GM21737 (cell line): ENCODE measurements around the gene TBC1D21.

Experiments
- ATAC-seq: cut with Tn5 transposase; IDR thresholded peaks from one replicate; pipeline ENCODE4 v1.9.1; 2021; ENCODE audit warnings: mild to moderate bottlenecking, moderate library complexity; ENCODE audit not compliant: unreplicated experiment

The TBC1D21 gene

GRCh38 chr15:73857193-73857920 is 16.0 kb upstream of the TBC1D21 start:
- ATAC-seq: no peak

- no peak for ATAC-seq
Observed at GRCh38 chr15:73858062-73858461, 15.3 kb upstream of the TBC1D21 start.

DNA sequence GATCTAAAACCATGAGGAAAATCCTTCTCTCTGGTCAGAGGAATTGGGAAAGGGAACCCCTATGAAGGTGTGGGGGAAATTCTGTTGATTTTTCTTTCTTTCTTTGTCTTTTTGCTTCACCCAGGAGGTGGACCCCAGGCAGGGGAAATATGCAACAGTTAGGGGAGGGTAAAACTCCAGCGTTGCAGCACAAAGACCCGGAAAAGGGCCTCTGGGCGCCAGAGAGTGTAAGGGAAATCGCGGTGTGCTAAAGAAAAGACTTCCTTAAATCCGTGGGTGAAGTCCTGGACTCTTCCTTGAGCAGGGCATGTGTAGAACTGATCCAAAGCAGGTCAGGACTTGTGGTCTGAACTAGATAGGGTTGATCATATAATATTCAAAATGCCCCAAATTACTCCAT is 11.1 kb upstream of the TBC1D21 start:
- no peak for ATAC-seq

GRCh38 chr15:73865379-73865778 is 8.0 kb upstream of the TBC1D21 start:
- no peak for ATAC-seq

GRCh38 chr15:73865904-73866303 is 7.5 kb upstream of the TBC1D21 start:
- ATAC-seq: no peak

DNA sequence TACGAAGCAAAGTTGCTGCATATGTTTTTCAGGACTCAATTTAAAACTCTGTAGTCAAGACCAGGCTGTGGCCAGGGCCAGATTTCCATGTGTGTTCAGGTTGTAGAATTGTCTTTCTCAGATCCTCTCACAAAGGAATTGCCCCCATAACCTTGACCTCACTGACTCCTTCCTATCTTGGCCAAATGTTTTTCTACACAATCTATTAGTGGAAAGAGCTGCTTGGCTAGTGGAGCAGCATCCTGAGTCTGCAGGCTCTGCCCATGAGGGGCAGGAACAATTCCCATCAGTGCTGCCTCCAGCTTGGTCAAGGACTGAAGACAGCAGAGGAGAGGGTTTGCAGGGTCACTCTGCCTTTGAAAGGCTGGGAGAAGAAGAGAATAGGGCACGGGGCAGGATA is 6.9 kb upstream of the TBC1D21 start:
- no peak for ATAC-seq

DNA sequence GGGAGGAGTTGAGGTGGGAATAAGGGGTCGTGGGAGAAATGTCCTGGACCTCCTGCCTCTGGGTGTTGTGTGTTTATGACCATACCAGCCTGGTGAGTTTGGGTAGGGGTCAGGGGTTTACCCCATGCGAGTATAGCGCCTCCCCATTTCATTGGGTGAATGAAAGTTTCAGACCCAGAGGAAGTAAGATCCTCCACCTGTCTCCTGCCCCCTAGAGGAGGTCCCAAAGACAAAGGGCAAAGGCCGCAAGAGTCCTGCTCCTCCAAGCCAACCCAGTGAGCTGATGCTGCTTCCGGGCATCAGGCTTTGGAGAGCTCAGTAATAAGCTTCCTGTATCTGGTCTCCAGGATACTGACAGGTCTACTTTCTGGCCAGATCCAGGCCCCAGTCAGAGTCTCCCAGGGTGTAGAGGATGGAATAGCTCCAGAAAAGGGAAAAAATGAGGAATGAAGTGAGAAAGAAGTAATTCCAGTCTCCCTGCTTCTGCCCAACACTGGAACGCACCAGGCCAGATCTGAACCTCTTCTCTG is 6.4 kb upstream of the TBC1D21 start:
- no peak for ATAC-seq

DNA sequence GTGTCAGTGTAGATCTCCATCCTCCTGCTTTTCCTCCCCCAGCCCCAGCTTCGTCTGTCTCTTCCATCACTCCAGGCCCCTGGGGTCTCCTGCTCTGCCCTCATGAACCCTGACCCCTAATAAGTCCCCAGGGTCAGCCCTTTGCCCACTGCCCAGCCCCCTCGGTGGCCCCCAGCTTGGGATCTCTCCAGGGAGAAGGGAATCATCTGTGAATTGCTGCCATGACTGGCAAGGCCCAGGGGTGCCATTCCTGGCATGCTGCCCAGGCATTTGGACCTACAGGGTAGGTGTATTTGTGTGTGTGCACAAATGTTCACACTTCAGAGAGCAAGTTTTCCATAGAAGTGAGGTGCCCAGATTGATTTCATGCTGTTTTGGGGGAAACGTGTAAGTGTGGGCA is 5.9 kb upstream of the TBC1D21 start:
- ATAC-seq: no peak

DNA sequence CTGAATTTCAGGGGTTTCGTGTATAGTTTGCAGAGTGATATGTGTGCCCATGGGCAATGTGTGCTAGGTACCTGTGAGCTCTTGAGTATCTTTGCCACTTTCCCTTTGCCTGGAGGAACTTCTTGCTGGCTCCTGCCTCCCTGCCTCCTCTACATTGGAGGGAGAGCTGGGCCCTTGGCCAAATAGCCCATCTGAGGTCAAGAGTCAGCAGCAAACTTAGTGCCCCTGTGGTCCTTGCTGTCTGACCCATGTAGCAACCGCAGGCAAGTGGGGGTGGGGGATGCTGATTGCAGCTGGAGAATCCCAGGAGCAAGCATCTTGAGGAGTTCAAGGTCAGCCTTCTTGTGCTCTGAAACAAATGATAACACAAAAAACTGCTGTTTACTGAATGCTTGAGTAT is 5.4 kb upstream of the TBC1D21 start:
- no peak for ATAC-seq

GRCh38 chr15:73869216-73869995 is 4.0 kb upstream of the TBC1D21 start:
- ATAC-seq: no peak

- no peak for ATAC-seq
Observed at GRCh38 chr15:73870700-73871408, 2.5 kb upstream of the TBC1D21 start.

DNA sequence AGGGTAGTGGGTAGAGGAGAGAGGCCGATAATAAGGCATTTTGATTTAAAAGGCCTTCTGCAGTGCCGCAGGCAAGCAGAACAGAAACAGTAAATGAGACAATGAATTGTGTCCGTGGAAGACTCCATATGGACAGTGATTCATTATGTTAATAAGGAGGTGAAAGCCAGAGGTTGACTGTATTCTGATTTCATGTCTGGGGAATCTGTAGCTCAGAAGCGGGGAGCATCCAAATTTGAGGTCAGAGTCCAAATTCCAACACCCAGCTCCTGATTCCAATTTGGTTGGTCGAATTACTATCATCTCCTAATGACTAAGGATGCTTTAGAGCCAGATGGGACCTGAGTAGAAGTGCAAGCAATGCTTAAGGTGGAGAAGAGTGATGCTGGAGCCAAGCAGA is 1.0 kb upstream of the TBC1D21 start:
- ATAC-seq: no peak

DNA sequence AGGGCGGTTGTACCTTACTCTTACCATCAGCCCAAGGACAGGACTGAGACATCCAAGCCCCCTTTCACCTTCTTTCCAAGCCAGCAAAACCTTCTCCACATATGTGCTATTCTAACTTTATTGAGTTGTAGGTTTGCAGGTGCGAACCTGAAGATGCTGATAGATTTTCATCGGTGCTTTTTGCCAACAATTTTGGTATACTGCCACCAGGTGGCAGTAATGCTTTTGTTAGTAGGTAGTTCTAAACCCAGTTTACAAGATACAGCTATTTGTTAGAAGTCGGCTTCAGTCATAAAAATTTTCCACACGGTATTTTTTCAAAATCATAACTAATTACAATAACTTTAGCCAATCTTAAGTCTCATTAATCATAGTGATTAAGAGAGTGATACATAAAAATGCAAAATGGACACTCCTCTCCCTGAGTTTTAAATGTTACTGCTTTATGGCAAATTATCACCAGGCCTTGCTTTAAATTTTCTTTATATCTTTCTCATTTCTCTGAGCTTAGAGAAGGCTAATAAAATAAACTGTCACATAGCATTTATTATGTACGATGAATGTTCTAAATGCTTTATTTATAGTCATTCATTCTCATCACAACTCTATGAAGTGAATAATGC is 636 bp downstream of the TBC1D21 start:
- no peak for ATAC-seq

GRCh38 chr15:73879426-73879825 is 6.1 kb downstream of the TBC1D21 start:
- ATAC-seq: no peak

DNA sequence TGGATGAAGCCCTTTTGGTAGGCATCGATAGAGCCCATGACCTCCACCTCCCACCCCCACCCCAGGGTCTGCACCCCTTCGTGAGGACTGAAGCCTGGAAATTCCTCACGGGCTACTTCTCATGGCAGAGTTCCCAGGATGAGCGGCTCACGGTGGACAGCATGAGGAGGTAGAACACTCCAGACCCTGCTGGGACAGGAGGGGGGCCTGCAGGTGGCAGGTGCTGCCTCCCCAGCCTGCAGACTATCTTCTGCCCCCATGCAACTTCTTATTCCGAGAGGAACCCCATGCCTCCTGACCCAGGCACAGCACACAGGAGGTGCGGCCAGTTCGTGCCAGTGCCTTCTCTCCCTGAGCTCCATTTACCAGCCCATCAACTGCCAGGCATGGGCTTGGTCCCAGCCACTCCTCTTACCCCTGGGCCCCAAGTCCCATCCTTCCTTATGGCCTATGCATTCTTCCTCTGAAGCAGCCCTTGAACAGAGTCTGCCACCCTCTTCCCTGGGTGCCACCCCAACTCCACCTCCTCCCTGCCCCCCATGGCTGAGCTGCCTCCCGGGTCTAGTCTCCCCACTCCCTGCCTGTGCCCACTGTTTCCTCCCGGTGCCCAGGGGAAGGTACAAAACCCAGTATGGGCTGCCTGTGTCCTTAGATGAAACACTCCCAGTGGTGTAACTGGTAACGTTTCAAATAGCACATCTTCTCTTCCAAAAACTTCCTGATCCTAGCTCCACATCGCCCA is 8.4 kb downstream of the TBC1D21 start:
- ATAC-seq: no peak

DNA sequence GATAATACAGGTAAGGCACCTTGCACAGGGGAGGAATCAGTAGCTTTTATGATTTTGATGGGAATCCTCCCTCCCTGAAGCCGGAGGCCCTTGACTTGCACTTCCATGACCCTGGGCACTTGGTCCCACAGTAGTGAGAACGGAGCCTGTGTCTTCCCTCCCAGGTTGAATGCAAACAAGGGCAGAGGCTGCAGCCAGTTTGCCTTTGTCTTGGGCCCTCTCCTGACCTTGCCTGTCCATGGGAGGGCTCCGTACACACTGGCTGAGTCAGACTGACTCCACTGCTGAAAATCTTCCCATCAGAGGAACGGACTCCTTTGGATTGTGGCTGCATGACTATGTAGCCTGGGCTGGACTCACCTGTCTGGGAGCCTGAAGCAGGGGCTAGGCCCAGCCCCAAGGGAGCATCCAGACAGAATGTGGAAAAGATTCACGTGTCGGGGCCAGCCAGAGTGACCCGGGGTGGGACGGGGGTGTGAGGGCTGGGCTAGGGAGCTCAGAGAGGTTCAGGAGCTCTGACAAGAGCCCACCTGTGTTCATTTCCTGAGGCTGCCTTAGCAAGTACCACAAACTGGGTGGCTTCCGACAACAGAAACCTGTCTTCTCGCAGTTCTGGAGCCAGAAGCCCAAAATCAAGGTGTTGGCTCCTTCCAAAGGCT is 9.5 kb downstream of the TBC1D21 start:
- ATAC-seq: no peak

- no peak for ATAC-seq
Observed at GRCh38 chr15:73884159-73884558, 10.8 kb downstream of the TBC1D21 start.

DNA sequence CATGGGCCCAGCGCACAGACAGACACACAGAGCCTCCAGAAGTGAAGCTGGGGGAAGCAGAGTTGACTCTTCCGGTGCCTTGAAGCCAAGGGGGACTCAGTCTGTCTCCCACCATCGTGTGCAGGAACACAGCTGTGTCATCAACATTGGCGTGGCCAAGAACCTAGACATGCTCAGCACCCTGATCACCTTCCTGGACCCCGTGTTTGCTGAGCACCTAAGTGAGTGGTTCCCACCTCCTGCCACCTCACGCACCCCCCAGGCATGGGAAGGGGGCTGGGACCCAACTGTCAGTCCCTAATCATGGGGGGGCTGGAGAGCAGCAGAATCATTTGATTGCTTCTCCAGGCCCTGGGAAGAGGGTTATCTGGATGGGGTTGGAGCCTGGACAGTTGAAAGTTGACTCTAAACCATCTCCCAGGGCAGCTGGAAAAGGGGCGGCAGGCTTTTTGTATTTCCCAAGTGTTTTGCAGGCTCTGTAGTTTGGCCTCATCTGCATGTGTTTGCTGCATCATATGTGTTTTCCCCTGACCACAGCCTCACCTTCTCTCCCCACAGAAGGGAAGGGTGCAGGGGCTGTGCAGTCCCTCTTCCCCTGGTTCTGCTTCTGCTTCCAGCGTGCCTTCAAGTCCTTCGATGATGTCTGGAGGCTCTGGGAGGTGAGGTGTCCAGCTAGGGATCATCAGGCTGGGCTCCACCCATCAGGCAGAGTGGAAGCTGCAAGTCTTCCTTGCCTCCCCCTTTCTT is 12.8 kb downstream of the TBC1D21 start:
- no peak for ATAC-seq

- no peak for ATAC-seq
Observed at GRCh38 chr15:73886717-73887345, 13.5 kb downstream of the TBC1D21 start.
